Neural cell (in vitro differentiated cells): ENCODE measurements around the gene ELFN1.

Experiments
- EP300 ChIP-seq: fragments of 450-650 bp; conservative IDR thresholded peaks from 2 replicates; pipeline ENCODE4 v1.6.1; 2014; ENCODE audit warnings: antibody characterized with exemption, mild to moderate bottlenecking, moderate library complexity; ENCODE audit not compliant: poor library complexity, severe bottlenecking
- MXI1 ChIP-seq: fragments of 450-650 bp; conservative IDR thresholded peaks from 2 replicates; pipeline ENCODE4 v1.6.1; 2014; ENCODE audit warnings: antibody characterized with exemption, mild to moderate bottlenecking; ENCODE audit not compliant: poor library complexity, severe bottlenecking
- POLR2AphosphoS5 ChIP-seq: IDR thresholded peaks from 2 replicates; pipeline ENCODE4 v1.6.1; 2012
- TF ChIP-seq, protein P1 (sequence below): fragments of 450-650 bp; IDR thresholded peaks from 2 replicates; pipeline ENCODE4 v1.5.1; 2014; ENCODE audit warnings: antibody characterized with exemption, mild to moderate bottlenecking, moderate library complexity; ENCODE audit not compliant: poor library complexity, severe bottlenecking
- TF ChIP-seq, protein P2 (sequence below): IDR thresholded peaks from 2 replicates; pipeline ENCODE4 v1.6.1; 2012; ENCODE audit warnings: borderline replicate concordance

DNA sequence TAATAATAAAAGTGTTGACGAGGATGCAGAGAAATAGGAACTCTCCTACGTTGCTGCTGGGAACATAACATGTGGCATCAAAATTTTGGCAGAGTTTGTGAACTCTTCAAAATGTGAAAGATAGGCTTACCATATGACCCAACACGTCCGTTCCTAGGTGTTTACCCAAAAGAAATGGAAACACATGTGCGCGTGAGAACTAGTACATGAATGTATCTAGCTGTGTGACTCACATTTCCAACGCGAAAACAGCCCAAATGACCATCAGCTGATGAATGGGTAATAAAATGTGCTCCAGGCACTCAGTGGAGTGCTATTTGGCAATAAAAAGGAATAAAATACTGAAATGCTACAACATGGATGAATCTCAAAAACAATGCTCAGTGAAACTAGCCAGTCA lies 10.4 kb upstream of the ELFN1 start:
- no peak for TF ChIP-seq MXI1
- no peak for TF ChIP-seq EP300
- TF ChIP-seq, protein P1, sequence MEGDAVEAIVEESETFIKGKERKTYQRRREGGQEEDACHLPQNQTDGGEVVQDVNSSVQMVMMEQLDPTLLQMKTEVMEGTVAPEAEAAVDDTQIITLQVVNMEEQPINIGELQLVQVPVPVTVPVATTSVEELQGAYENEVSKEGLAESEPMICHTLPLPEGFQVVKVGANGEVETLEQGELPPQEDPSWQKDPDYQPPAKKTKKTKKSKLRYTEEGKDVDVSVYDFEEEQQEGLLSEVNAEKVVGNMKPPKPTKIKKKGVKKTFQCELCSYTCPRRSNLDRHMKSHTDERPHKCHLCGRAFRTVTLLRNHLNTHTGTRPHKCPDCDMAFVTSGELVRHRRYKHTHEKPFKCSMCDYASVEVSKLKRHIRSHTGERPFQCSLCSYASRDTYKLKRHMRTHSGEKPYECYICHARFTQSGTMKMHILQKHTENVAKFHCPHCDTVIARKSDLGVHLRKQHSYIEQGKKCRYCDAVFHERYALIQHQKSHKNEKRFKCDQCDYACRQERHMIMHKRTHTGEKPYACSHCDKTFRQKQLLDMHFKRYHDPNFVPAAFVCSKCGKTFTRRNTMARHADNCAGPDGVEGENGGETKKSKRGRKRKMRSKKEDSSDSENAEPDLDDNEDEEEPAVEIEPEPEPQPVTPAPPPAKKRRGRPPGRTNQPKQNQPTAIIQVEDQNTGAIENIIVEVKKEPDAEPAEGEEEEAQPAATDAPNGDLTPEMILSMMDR: no peak
- TF ChIP-seq POLR2AphosphoS5: no peak
- TF ChIP-seq, protein P2, sequence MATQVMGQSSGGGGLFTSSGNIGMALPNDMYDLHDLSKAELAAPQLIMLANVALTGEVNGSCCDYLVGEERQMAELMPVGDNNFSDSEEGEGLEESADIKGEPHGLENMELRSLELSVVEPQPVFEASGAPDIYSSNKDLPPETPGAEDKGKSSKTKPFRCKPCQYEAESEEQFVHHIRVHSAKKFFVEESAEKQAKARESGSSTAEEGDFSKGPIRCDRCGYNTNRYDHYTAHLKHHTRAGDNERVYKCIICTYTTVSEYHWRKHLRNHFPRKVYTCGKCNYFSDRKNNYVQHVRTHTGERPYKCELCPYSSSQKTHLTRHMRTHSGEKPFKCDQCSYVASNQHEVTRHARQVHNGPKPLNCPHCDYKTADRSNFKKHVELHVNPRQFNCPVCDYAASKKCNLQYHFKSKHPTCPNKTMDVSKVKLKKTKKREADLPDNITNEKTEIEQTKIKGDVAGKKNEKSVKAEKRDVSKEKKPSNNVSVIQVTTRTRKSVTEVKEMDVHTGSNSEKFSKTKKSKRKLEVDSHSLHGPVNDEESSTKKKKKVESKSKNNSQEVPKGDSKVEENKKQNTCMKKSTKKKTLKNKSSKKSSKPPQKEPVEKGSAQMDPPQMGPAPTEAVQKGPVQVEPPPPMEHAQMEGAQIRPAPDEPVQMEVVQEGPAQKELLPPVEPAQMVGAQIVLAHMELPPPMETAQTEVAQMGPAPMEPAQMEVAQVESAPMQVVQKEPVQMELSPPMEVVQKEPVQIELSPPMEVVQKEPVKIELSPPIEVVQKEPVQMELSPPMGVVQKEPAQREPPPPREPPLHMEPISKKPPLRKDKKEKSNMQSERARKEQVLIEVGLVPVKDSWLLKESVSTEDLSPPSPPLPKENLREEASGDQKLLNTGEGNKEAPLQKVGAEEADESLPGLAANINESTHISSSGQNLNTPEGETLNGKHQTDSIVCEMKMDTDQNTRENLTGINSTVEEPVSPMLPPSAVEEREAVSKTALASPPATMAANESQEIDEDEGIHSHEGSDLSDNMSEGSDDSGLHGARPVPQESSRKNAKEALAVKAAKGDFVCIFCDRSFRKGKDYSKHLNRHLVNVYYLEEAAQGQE: no peak
